ELF-1 (cell line): ENCODE results near the gene DHRSX.
"Not testable (repeated sequence)": the region's sequence is repeated elsewhere in the genome, so short reads cannot be mapped to it uniquely, and the experiment has no call there.

ENCODE experiments used
- DNase-seq: peaks from one replicate; pipeline ENCODE4 v3.0.0-alpha.2; 2016; ENCODE audit warnings: low read depth, low spot score

Gene DHRSX

GRCh38 chrX:2425286-2426071 is 75.3 kb downstream of the DHRSX start:
- DNase-seq = peak; percentile 25

GRCh38 chrX:2424317-2424716 is 76.5 kb downstream of the DHRSX start:
- DNase-seq = no peak

DNA sequence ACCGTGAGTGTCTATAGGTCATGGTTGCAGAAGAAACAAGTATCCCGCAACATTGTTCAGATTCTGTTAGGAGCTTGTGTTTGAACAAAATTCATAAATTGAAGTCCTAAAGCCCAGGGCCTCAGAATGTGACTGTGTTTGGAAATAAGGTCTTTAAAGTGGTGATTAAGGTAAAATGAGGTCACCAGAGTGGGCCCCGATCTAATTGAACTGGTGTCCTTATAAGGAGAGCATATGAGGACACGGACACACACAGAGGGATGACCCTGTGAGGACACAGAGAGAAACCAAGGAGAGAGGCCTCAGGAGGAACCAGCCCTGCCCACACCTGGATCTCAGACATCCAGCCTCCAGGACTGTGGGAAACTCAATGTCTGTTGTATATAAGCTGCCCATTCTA is 76.9 kb downstream of the DHRSX start:
- no peak for DNase-seq

- no peak for DNase-seq
Measured at GRCh38 chrX:2423282-2423681, 77.5 kb downstream of the DHRSX start.

- not testable (repeated sequence) for DNase-seq
Measured at GRCh38 chrX:2419418-2419817, 81.4 kb downstream of the DHRSX start.

DNA sequence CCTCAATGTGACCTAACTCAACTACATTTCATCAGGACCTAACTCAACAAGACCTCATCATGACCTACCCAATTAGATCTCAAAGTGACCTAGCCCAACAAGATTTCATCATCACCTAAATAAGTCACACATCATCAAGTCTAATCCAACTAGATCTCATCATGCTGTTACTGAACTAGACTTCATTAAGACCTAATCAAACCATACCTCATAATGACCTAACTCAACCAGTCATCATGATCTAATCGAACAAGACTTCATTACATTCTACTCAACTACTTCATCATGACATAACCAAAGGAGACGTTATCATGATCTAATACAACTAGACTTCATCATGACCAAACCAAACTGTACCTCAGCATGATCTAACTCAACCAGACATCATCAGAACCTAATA is 82.8 kb downstream of the DHRSX start:
- no peak for DNase-seq

DNA sequence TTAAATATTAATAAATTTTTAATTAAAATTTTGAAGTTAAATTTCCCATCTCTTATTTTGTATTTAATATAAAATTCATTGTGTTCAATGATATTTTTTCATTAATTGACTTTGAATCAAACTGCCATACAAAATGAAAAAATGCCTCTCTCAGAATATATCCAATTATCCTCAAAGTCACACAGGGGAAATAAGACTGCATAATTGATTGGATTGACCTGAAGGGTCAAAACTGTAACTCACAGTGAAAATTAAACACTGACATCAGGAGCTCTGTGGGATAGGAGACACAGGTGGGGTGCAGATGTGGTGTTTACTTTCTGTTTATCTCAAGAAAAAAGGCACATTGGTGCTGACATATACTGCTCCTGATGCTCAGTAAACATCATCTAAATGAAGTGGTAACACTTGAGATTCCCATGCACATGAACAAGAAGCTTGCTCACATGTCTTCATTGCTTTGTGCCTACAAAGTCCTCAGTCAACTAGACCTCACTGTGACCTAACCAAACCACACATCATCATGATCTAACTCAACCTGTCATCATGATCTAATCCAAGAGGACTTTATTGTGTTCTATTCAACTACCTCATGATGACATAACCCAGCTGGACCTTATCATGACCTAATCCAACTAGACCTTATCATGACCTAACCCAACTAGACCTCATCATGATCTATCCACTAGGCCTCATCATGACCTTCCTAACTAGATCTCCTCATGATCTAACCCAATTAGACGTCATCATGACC is 83.7 kb downstream of the DHRSX start:
- DNase-seq = no peak

GRCh38 chrX:2414384-2414783 is 86.4 kb downstream of the DHRSX start:
- DNase-seq = no peak

DNA sequence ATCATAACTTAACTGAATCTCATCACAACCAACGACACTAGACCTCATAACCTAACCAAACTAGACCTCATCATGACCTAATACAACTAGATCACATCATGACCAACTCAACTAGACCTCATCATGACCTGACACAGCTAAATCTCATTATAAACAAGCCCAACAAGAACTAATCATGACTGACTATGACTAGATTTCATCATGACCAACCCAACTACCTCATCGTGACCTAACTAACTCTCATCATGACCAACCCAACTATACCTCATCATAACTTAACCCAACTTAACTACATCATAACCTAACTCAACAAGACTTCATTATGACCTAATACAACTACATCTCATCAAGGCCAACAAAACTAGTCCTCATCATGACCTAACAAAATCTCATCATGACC is 86.8 kb downstream of the DHRSX start:
- DNase-seq = no peak

- DNase-seq = no peak
Measured at GRCh38 chrX:2412131-2412530, 88.6 kb downstream of the DHRSX start.

DNA sequence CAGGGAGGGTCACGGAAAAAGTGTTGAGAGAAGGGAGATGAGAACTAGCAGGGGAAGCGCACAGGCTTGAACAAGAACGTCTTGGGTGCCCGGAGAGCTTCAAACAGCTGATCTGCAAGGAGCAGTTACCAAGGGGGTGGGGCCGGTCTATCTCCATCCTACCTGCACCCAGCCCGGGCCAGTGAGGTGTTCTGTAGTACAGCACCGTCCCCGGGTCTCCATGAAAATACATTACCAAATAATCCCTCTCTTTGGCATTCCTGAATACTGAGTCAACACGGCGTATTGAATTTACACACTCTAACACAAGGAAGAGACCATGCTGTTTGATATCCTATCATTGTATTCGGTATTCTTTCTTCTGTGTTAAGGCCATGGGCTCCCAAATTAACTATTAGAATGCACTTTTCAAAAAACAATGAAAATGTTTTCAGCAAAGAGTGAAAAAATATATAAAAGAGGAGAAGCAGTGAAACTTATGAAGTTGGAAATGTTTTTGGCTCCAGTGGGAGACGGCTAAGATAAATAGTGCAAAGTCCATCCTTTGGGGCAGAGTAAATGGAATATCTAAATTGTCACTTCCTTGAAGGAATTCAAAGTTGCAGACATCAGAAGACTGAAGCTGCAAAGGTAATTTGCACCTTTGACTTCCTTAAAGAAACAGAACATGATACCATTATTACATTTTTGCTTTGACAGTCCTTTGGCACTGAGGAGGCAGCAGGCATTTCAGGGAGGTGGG is 90.3 kb downstream of the DHRSX start:
- DNase-seq = no peak

DNA sequence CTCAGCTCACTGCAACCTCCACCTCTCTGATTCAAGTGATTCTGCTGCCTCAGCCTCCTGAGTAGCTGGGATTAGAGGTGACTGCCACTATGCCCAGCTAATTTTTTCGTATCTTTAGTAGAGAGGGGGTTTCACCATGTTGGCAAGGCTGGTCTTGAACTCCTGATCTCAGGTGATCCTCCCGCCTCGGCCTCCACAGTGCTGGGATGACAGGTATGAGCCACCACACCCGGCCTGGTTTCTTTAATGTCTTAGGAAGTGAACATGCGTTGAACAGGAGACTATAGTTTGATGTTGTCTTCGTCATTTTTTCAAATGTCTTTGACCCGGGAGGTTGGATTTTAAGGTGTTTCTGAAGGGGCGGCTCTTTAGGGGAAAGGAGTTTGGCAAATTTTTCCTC is 91.0 kb downstream of the DHRSX start:
- no peak for DNase-seq

GRCh38 chrX:2408856-2409255 is 91.9 kb downstream of the DHRSX start:
- DNase-seq = no peak

GRCh38 chrX:2406891-2407518 is 93.8 kb downstream of the DHRSX start:
- DNase-seq = no peak

- no peak for DNase-seq
Measured at GRCh38 chrX:2404776-2405175, 96.0 kb downstream of the DHRSX start.

GRCh38 chrX:2402361-2402690 is 98.5 kb downstream of the DHRSX start:
- no peak for DNase-seq

DNA sequence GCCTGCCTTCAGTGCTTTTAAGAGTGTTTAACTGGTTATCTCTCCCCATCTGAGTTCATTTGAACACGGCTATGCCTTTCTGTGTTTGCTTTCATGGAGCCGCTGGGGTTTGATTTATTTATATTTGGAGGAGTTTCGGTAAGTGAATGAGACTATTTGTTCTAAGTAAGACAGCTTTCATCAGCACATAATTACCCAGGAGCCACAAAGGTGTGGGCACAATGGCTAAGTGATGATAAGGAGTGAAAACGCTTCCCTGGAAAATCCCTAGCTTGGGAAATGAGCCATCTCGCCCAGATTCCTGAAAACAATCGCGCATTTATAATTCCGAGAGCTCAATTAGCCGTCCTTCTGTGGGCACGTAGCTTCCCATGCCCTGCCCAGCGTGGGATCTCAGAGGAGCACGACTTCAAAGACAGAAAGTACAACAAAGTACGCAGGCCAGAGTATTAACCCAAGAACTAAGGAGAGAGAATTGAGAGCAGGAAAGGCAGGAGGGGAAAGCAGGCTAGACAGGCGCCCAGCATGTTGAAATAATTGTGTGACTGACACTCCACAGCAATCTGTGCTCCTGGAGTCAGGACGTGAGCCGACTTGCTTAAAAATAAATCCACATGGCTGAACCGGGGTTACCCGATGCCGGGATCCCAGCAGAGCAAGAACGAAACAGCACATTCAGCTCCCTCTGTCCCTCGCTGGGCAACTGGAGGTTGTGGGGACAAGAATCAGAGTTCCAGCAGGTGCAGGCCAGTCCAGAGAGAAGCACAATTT is 99.0 kb downstream of the DHRSX start:
- peak; percentile 49 for DNase-seq

DNA sequence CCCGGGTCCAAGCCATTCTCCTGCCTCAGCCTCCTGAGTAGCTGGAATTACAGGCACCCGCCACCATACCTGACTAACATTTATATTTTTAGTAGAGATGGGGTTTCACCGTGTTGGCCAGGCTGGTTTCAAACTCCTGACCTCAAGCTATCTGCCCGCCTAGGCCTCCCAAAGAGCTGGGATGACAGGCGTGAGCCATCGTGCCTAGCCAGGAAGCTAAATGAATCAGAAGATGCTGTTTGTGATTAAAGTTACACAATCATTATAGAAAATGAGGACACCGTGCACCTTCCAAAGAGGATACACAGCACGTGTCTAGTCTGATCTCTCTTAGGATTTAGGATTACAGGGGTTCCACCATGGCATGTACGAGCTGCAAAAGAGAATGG is 99.6 kb downstream of the DHRSX start:
- no peak for DNase-seq

DNA sequence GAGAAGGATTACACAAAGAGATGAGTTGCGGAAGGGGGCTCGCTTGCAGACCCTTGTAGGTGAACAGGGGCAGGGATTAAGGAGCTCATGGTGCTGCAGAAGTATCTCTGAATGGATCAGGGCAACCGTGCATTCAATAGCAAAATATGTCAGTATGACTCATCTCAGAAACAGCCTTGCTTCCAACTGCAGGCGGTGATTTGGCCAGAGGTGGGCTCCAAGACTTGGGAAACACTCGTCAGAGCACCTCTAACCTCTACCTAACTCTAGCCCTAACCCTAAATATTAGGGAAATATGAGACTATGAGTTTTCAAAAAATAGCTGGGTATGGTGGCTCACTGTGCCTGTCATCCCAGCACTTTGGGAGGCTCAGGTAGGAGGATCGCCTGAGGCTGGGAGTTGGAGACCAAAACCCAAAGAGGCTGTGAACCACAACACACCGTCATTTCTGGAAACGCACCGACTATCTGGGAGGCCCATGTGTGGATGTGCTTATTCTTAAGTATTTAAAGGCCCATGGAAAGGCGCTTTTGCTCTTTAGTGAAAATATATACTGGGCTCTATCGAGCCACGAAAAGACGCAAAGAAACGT is 102.6 kb downstream of the DHRSX start:
- DNase-seq = peak; percentile 34

GRCh38 chrX:2397229-2398063 is 103.3 kb downstream of the DHRSX start:
- DNase-seq = peak; percentile 51
